CD4-positive, alpha-beta T cell treated with Interleukin-4 for 1 hour (primary cell): Measurements from ENCODE around the gene ZFR2.
A peak's percentile ranks its signal among the peaks of the same experiment; 100 is the strongest.
"Not testable (repeated sequence)": the region's sequence is repeated elsewhere in the genome, so short reads cannot be mapped to it uniquely, and the experiment has no call there.

Source experiments
- DNase-seq, 2 donors: peaks; one replicate each; pipeline ENCODE4 v3.0.0-alpha.2; 2020 to 2022

The ZFR2 gene

GRCh38 chr19:3868770-3869456 lies at the start of gene ZFR2:
TSS of gene ZFR2 (minus strand) at chr19:3869038. CDS start at chr19:3869017, 21 bp downstream.
- peak; percentile 15 to 29 for DNase-seq

GRCh38 chr19:3916033-3916432 lies 47.2 kb upstream of the ZFR2 start:
- no peak for DNase-seq

DNA sequence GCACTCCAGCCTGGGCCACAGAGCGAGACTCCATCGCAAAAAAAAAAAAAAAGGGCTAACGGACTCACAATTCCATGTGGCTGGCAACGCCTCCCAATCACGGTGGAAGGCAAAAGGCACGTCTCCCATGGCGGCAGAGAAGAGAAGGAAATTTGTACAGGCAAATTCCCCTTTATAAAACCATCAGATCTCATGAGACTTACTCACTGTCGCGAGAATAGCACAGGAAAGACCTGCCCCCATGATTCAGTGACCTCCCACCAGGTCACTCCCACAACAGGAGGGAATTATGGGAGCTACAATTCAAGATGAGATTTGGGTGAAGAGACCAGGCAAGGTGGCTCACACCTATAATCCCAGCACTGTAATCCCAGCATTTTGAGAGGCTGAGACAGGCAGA lies 45.4 kb upstream of the ZFR2 start:
- DNase-seq, result no peak

DNA sequence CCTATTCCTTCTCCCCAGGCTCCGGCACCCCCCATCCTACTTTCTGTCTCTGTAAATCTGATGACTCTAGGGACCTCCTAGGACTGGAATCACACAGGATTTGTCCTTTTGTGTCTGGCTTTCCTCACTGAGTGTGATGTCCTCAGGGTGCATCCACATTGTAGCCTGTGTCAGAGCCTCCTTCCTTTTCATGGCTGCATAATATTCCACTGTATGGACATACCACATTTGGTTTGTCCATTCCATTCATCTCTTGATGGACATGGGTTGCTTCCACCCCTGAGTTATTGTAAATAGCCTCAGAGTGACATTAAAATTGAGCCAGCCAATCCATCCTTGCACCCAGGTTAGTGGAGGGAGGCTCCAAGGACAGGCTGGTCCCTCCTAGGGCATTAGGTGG lies 41.3 kb upstream of the ZFR2 start:
- no peak for DNase-seq

DNA sequence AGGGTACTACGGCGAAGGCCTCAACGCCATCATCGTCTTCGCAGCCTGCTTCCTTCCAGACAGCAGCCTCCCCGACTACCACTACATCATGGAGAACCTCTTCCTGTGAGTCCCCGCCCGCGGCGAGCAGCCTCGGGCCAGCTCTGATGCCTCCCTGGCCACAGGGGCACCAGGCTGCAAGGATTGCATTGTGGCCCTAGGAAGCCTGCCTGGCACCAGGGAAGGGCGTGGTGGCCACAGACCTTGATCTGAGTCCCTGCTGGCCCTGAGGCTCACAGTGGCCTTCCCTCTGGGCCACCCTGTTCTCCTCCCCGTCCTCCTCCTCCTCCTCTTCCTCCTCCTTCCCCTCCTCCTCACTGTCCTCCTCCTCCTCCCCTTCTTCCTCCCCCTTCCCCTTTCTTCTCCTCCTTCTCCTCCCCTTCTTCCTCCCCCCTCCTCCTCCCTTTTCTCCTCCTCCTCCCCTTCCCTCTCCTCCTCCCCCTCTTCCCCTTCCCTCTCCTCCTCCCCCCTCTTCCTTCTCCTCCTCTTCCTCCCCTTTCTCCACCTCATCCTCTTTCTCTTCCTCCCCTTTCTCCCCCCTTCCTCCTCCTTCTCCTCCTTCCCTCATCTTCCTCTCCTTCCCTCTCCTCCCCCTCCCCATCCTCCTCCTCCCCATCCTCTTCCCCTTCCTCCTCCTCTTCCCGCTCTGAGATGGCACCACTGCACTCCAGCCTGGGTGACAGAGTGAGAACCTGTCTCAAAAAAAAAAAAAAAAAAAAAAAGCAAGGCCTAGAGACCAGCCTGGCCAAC lies 39.6 kb upstream of the ZFR2 start:
- DNase-seq, result no peak

GRCh38 chr19:3907626-3908265 lies 38.9 kb upstream of the ZFR2 start:
- DNase-seq, result no peak

DNA sequence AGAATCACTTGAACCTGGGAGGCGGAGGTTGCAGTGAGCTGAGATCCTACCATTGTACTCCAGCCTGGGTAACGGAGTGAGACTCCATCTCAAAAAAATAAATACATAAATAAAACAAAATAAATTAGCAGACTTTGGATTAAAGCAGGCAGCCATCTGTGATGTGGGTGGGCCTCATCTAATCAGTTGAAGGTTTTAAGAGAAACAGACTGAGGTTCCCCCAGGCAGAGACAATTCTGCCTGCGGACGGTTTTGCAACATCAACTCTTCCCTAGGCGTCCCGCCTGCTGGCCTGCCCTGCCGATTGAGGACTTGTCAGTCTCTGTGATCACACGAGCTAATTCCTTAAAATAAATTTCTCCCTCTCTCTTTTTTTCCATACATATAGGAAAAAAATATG lies 35.4 kb upstream of the ZFR2 start:
- DNase-seq, result no peak

DNA sequence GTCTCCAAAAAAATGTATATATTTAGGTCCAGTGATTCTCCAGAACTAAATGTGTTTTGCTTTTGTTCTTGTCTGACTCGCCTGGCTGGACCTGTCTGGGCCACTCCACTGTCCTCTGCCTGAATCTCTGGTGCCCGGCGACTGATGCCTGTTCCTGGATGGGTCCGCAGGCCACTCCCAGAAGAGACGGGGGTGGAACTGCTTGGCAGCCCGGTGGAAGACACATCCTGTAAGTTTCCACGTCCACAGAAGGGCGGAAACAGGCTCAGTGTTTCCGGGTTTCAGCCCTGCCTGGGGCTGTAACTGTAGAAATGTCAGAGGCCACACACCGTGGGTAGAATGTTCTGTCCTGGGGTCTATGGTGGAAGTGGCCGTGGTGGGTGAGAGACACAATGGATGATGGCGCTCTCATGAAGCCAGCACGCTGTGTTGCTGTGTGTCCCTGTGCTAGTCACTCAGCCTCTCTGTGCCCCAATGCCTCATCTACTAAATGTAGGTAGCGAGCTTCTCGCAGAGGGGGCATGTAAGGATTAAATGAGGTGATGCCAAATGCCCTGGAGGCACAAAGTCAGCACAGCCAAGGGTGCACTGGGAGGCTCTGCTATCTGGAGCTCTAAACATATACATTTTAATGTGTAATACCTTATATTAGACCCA lies 33.6 kb upstream of the ZFR2 start:
- no peak for DNase-seq

- no peak for DNase-seq
These were observed 30.9 kb upstream of the ZFR2 start for GRCh38 chr19:3899531-3900294.

- DNase-seq, result no peak
These were observed 29.6 kb upstream of the ZFR2 start for GRCh38 chr19:3898426-3898825.

DNA sequence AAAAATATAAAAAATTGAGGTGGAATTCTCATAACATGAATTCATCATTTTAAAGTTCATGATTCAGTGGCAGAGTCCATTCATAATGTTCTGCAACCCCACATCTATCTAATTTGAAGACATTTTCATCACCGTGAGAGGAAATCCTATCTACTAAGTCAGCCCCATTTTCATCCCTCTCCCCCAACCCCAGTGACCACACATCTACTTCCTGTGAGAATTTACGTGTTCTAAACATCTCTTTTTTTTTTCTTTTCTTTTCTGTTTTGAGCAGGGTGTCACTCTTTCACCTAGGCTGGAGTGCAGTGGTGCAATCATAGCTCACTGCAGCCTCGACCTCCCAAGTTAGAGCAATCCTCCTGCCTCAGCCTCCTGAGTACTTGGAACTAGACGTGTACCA lies 29.1 kb upstream of the ZFR2 start:
- peak in 1 of 2 donors; percentile 7 for DNase-seq

DNA sequence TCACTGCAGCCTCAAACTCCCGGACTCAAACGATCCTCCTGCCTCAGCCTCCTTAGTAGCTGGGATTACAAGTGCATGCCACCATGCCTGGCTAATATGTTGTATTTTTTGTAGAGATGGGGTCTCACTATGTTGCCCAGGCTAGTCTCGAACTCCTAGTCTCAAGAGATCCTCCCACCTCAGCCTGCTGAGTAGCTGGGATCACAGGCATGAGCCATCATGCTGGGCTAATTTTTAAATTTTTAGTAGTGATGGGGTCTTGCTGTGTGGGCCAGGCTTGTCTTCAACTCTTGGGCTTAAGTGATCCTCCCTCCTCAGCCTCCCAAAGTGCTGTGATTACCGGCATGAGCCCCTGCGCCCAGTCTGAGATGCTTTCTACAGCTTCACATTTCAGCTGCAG lies 26.9 kb upstream of the ZFR2 start:
- no peak for DNase-seq

GRCh38 chr19:3894959-3895358 lies 26.1 kb upstream of the ZFR2 start:
- not testable (repeated sequence) for DNase-seq

- no peak for DNase-seq
These were observed 24.8 kb upstream of the ZFR2 start for GRCh38 chr19:3893509-3894179.

DNA sequence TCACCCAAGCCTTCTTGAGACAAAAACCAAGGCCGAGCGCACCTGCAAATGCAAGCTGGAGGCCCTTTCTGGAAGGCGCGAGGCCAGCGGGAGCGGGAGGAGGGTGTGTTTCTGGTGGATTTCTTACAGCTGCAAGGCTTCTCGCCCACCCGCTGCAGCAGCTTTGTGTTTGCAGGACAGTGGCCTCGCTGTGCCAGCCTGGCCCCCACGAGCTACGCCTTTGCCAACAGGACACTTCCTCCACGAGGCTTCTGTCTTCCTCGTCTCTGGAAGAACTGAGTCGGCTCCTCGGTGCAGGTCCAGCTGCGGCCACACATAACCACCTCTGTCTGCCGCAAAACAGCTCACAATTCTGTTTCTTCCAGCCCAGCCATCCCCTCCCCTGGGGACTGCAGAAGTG lies 21.8 kb upstream of the ZFR2 start:
- no peak for DNase-seq

DNA sequence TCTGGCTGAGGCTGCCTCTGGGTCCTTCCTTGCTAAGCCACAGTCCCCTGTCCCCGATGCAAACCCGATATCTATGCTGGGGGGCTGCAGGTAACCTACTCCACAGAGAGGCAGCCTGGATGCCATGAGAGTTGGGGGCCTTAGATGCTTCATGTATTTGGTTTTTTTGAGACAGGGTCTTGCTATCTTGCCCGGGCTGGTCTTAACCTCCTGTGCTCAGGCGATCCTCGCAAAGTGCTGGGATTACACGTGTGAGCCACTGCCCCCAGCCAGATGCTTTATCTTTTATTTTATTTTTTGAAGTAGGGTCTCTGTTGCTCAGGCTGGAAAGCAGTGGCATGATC lies 13.2 kb upstream of the ZFR2 start:
- DNase-seq, result no peak

GRCh38 chr19:3881272-3882040 lies 12.6 kb upstream of the ZFR2 start:
- DNase-seq, result no peak

DNA sequence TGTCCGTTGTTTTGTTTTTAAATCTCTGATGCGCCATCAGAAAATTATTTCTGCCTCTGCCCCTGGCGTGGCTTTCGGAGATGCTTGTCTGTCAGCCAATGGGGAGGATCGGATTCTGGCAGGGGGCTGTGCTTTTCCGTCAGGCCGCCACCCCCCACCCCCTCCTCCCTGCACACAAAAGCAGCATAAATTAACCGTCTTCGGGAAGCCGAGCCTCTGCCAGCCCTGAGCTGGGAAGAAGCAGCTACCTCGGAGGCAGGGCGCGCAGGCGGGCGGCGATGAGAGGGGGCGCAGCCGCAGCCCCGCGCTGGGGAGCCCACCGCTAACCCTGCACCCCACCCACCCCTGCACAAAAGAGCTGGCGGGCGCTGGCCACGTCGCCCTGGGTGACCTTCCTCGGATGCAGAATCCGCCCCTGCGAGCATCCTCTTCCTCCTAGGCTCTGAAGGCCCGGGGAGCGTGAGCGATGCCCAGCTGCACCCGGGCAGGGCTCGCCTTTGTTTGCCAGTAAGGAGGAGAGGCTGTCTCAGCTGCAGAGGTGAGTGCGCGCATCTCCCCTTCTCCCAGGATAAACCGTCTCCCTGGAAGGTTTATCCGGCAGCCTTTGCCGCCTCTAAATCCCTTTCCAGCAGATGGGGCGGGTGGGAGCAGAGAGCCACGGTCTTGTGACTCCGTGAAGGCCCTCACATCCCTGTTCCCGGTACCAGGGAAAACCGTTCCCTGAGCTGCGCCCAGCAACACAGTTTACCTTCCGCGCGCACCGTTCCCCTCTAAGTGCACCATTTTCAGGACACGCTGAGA lies 11.8 kb upstream of the ZFR2 start, which contains the start of gene ATCAY:
TSS of gene ATCAY (plus strand) at position 215 of the 801 bp plus-strand sequence. CDS start 5,083 bp downstream, outside the sequence.
- DNase-seq, result no peak

DNA sequence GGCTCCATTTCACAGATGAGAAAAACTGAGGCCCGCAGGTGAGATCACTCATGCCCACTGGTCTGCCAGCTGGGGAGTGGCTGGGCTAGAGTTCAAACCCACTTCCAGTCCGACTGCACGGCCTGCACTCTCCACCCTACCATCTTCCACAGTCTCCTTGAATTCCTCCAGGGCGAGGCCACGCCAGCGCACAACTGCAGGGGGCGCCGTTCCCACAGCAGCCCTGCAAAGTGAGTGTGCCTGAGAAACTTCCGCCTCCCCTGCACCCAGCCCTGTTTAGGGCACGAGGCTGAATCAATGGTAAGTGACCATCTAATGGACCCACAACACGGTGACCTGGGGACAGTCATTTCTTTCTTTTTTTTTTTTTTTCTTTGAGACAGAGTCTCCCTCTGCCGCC lies 10.8 kb upstream of the ZFR2 start:
- DNase-seq, result no peak

GRCh38 chr19:3874695-3875094 lies 5.9 kb upstream of the ZFR2 start:
- not testable (repeated sequence) for DNase-seq
